ENCODE data around the gene HSPA9. TPM values are rescaled to one million over a fixed set of nuclear protein-coding genes. Genes with fewer than 3 reads are reported as not detected.

Gene HSPA9
- total and polyA plus RNA-seq, 2 of the 8 experiments (the other 6 are each of a cell fraction or from before 2014, with no cell fraction given), result 191 to 395 TPM

DNA sequence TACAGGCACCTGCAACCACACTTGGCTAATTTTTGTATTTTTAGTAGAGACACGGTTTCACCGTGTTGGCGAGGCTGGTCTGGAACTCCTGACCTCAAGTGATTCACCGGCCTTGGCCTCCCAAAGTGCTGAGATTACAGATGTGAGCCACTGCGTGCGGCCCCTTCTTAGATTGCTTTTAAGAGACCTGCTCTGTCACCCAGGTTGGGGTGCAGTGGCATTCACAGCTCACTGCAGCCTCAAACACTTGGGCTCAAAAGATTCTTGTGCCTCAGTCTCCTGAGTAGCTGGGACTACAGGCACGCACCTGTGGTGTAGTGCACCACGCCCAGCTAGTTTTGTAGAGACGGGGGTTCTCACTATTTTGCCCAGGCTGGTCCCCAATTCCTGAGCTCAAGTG is 11.0 kb downstream of the HSPA9 start (continued):
- TF ChIP-seq SUZ12 (IDR thresholded peaks at IDR 0.05; ENCODE audit: low read length) (no peak), EZH2 (IDR thresholded peaks at IDR 0.05; ENCODE audit: low read depth, low read length, severe bottlenecking) (no peak)
